NCI-H1417 treated with DMSO at 0.1 percent for 48 hours (cell line): ENCODE measurements around the gene STKLD1.
A peak's percentile ranks its signal among the peaks of the same experiment; 100 is the strongest.

Experiments
- DNase-seq: peaks from one replicate; lab custom pipeline; 2025; lab: John Stamatoyannopoulos, UW

The STKLD1 gene

GRCh38 chr9:133417541-133418461, 41.6 kb downstream of the STKLD1 start, which contains the start of gene REXO4:
Gene REXO4 (minus strand): TSS chr9:133418010. CDS start chr9:133417844, 166 bp downstream.
- peak; percentile 14 for DNase-seq

- DNase-seq: no peak
Observed at GRCh38 chr9:133419005-133419404, 42.8 kb downstream of the STKLD1 start.

- DNase-seq: no peak
Observed at GRCh38 chr9:133420392-133420827, 44.2 kb downstream of the STKLD1 start.

GRCh38 chr9:133421615-133422542, 45.7 kb downstream of the STKLD1 start, which contains the start of gene ADAMTS13:
Gene ADAMTS13 (plus strand): TSS chr9:133422367. CDS start chr9:133422444, 77 bp downstream.
- no peak for DNase-seq

- DNase-seq: no peak
Observed at GRCh38 chr9:133423216-133423615, 47.0 kb downstream of the STKLD1 start.

GRCh38 chr9:133424187-133424586, 48.0 kb downstream of the STKLD1 start:
- no peak for DNase-seq

GRCh38 chr9:133425049-133425632, 49.0 kb downstream of the STKLD1 start:
- no peak for DNase-seq

- DNase-seq: no peak
Observed at GRCh38 chr9:133426011-133426410, 49.8 kb downstream of the STKLD1 start.

GRCh38 chr9:133427658-133428348, 51.6 kb downstream of the STKLD1 start:
- DNase-seq: no peak

GRCh38 chr9:133428617-133429101, 52.5 kb downstream of the STKLD1 start:
- DNase-seq: no peak

- DNase-seq: no peak
Observed at GRCh38 chr9:133429214-133429613, 53.0 kb downstream of the STKLD1 start.

GRCh38 chr9:133429641-133430161, 53.5 kb downstream of the STKLD1 start:
- DNase-seq: no peak

GRCh38 chr9:133430244-133430643, 54.1 kb downstream of the STKLD1 start:
- no peak for DNase-seq

GRCh38 chr9:133433351-133433843, 57.2 kb downstream of the STKLD1 start:
- DNase-seq: no peak

- no peak for DNase-seq
Observed at GRCh38 chr9:133436681-133437080, 60.5 kb downstream of the STKLD1 start.

GRCh38 chr9:133437753-133438531, 61.8 kb downstream of the STKLD1 start:
- DNase-seq: no peak

- DNase-seq: no peak
Observed at GRCh38 chr9:133439337-133439736, 63.2 kb downstream of the STKLD1 start.

- no peak for DNase-seq
Observed at GRCh38 chr9:133440874-133441273, 64.7 kb downstream of the STKLD1 start.

GRCh38 chr9:133441571-133441970, 65.4 kb downstream of the STKLD1 start:
- no peak for DNase-seq

GRCh38 chr9:133443248-133443647, 67.1 kb downstream of the STKLD1 start:
- no peak for DNase-seq
